Measurements from ENCODE around the gene ALAD.
A peak's percentile ranks its signal among the peaks of the same experiment; 100 is the strongest.

Gene ALAD

GRCh38 chr9:113352411-113352810 is 48.7 kb downstream of the ALAD start:
- TF ChIP-seq GATA1 (IDR thresholded peaks at IDR 0.05; ENCODE audit: low read depth, low read length) (no peak), POLR2A (IDR thresholded peaks at IDR 0.05; ENCODE audit: low read length) (no peak)
- peak; percentile 77 to 87 for DNase-seq

- TF ChIP-seq POLR2A (IDR thresholded peaks at IDR 0.05; ENCODE audit: low read length) (no peak), GATA1 (IDR thresholded peaks at IDR 0.05; ENCODE audit: low read depth, low read length) (no peak)
- DNase-seq, result no peak
Observed at GRCh38 chr9:113352006-113352405, 49.1 kb downstream of the ALAD start.

GRCh38 chr9:113350937-113351336 is 50.1 kb downstream of the ALAD start:
- DNase-seq, result peak in 1 of 2 experiments; percentile 38
- TF ChIP-seq POLR2A (IDR thresholded peaks at IDR 0.05; ENCODE audit: low read length) (no peak), GATA1 (IDR thresholded peaks at IDR 0.05; ENCODE audit: low read depth, low read length) (no peak)

- DNase-seq, result peak; percentile 65 to 72
- TF ChIP-seq POLR2A (IDR thresholded peaks at IDR 0.05; ENCODE audit: low read length) (peak; percentile 56), GATA1 (IDR thresholded peaks at IDR 0.05; ENCODE audit: low read depth, low read length) (no peak)
Observed at GRCh38 chr9:113350107-113350661, 50.9 kb downstream of the ALAD start.

- DNase-seq, result peak; percentile 75 to 81
- TF ChIP-seq GATA1 (IDR thresholded peaks at IDR 0.05; ENCODE audit: low read depth, low read length) (no peak), POLR2A (IDR thresholded peaks at IDR 0.05; ENCODE audit: low read length) (peak; percentile 71)
Observed at GRCh38 chr9:113349445-113350094, 51.5 kb downstream of the ALAD start, which contains the start of gene BSPRY. TSS of gene BSPRY (plus strand) at chr9:113349541. CDS start at chr9:113349580, 39 bp downstream.

- TF ChIP-seq POLR2A (IDR thresholded peaks at IDR 0.05; ENCODE audit: low read length) (no peak), GATA1 (IDR thresholded peaks at IDR 0.05; ENCODE audit: low read depth, low read length) (no peak)
- no peak for DNase-seq
Observed at GRCh38 chr9:113349066-113349444, 52.0 kb downstream of the ALAD start.

- TF ChIP-seq GATA1 (IDR thresholded peaks at IDR 0.05; ENCODE audit: low read depth, low read length) (no peak), POLR2A (IDR thresholded peaks at IDR 0.05; ENCODE audit: low read length) (no peak)
- DNase-seq, result no peak
Observed at GRCh38 chr9:113348437-113348836, 52.6 kb downstream of the ALAD start.

- no peak for DNase-seq
- TF ChIP-seq POLR2A (IDR thresholded peaks at IDR 0.05; ENCODE audit: low read length), result no peak
- no peak for TF ChIP-seq GATA1 (IDR thresholded peaks at IDR 0.05; ENCODE audit: low read depth, low read length)
Observed at GRCh38 chr9:113345671-113346070, 55.4 kb downstream of the ALAD start.

- DNase-seq, result no peak
- TF ChIP-seq GATA1 (IDR thresholded peaks at IDR 0.05; ENCODE audit: low read depth, low read length) (no peak), POLR2A (IDR thresholded peaks at IDR 0.05; ENCODE audit: low read length) (no peak)
Observed at GRCh38 chr9:113345190-113345589, 55.9 kb downstream of the ALAD start.

GRCh38 chr9:113343732-113344231 is 57.3 kb downstream of the ALAD start:
- peak; percentile 91 to 92 for DNase-seq
- TF ChIP-seq POLR2A (IDR thresholded peaks at IDR 0.05; ENCODE audit: low read length), result peak; percentile 65
- no peak for TF ChIP-seq GATA1 (IDR thresholded peaks at IDR 0.05; ENCODE audit: low read depth, low read length)

GRCh38 chr9:113341712-113342410 is 59.2 kb downstream of the ALAD start:
- TF ChIP-seq GATA1 (IDR thresholded peaks at IDR 0.05; ENCODE audit: low read depth, low read length) (no peak), POLR2A (IDR thresholded peaks at IDR 0.05; ENCODE audit: low read length) (peak; percentile 33)
- DNase-seq, result peak; percentile 63 to 76

- peak; percentile 90 for TF ChIP-seq POLR2A (IDR thresholded peaks at IDR 0.05; ENCODE audit: low read length)
- TF ChIP-seq GATA1 (IDR thresholded peaks at IDR 0.05; ENCODE audit: low read depth, low read length), result no peak
- DNase-seq, result peak; percentile 93 to 95
Observed at GRCh38 chr9:113340011-113340699, 60.9 kb downstream of the ALAD start, which contains the start of gene WDR31. TSS of gene WDR31 (minus strand) at chr9:113340275. CDS start at chr9:113332022, 8,253 bp downstream.

- no peak for DNase-seq
- no peak for TF ChIP-seq POLR2A (IDR thresholded peaks at IDR 0.05; ENCODE audit: low read length)
- no peak for TF ChIP-seq GATA1 (IDR thresholded peaks at IDR 0.05; ENCODE audit: low read depth, low read length)
Observed at GRCh38 chr9:113337714-113338113, 63.4 kb downstream of the ALAD start.
